Stimulated activated CD4-positive, alpha-beta T cell treated with anti-CD3 and anti-CD28 coated beads, TNF-alpha, amount 100 ng/mL, for 24 hours (primary cell): Measurements from ENCODE around the gene TBATA.
"Not testable (repeated sequence)": the region's sequence is repeated elsewhere in the genome, so short reads cannot be mapped to it uniquely, and the experiment has no call there.

Experiments
- DNase-seq, 3 experiments: peaks; one replicate each; pipeline ENCODE4 v3.0.0-alpha.2; 2020; ENCODE audit warnings: low read depth in 3 of 3

Gene TBATA

DNA sequence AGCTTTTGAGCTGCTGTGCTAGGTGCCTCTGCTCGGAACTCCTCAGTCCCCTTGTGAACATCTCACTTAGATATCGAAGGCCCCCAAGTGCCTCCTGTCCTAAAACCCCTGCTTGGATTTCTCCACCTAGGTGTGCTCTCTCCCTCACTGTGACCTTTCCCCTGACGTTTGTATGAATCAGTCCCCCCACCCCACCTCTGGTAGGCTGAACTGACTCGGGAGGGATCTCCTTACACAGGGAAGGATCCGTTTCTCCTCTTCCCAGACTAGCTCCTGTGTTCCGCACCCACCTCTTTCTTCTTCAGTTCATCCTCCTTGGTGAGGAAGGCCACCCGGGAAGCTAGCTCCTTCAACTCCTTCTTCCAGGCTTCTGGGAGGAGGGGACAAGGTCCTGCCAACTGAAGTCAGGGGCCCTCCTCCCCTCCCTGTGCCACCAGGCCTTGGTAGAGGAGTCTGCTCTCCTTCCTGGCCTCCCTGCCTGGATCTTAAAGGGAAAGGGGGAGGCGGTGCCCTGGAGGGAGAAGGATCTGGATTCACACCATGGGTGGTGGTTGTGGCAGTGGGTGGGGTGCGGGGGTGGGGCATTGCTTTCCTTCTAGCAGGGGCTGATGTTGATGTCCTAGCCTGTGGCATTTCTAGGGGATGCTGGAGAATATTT, 6.8 kb downstream of the TBATA start:
- DNase-seq = no peak

DNA sequence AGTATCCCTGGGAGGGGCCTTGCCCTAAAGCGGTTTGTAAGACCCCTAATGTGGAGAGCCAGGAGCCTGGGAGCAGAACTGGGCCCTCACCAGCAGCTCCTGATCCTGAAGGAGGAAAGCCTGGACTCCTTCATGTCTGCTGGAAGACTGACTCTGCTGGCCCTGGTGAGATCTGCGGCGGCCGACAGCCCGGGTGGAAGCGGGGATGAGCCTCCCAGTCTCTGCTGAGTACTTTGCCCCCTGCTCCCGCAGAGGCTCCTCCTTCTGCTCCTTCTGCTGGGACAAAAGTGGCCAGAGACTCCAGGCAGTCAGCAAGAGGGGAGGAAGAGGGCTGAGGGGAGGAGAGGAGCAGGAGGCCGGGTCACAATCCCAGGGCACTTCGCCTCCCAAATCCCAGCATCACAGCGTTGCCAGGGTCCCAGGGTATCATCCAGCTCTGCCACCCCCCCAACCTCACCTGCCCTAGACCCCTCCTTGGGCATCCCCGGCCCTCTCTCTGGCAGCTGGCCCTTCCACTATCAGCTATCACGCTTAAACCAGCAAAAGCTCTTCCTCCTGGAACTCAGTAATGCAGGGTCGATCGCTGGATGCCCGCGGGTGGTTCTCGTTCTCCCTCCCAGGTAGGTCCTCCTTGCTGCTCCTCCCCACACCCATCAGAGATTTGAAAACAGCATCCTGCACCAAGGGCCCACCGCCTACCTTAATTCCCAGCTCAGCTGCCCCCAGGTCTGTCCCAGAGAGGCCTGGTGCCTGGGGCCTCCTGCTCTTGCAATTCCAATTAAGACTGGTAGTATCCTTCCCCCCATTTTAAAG, 7.9 kb downstream of the TBATA start:
- no peak for DNase-seq

- DNase-seq = no peak
These were observed 8.6 kb downstream of the TBATA start for GRCh38 chr10:70776455-70777005.

DNA sequence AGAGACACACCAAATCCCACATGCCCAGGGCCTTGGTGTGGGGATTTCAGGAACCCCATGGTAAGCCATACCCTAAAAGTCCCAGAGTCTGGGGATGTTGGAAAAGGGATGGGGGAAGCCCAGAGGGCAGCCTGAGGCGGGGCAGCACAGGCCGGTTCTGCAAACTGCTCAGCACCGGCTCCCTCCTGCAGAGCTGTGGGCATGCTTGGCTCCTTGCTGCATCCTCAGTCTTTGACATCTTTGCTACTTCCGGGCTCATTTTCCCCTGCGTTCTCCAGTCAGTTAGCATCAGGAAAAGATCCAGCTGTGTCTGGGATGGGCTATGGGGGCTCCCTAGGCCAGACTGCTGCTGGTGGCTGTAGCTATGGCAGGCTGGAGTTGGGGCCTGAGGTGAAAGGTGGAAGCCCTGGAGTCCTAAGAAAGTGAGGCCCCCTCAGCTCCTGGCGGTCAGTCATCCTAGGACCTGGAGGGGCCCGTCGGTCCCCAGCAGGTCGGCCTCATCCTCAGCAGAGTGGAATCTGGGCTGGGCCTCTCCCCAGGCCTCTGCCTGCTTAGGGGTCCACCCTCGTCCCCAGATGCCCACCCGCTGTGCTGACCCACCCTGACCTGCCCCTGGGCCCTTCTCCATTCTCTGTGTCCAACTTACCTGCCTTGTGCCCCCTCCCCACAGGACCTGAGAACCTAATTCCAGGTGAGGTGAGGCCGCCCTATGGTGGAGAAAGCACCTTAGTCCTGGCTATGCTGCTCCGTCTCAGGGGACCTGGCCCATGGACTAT, 9.3 kb downstream of the TBATA start:
- no peak for DNase-seq

GRCh38 chr10:70774810-70775678, 10.1 kb downstream of the TBATA start:
- DNase-seq = no peak

DNA sequence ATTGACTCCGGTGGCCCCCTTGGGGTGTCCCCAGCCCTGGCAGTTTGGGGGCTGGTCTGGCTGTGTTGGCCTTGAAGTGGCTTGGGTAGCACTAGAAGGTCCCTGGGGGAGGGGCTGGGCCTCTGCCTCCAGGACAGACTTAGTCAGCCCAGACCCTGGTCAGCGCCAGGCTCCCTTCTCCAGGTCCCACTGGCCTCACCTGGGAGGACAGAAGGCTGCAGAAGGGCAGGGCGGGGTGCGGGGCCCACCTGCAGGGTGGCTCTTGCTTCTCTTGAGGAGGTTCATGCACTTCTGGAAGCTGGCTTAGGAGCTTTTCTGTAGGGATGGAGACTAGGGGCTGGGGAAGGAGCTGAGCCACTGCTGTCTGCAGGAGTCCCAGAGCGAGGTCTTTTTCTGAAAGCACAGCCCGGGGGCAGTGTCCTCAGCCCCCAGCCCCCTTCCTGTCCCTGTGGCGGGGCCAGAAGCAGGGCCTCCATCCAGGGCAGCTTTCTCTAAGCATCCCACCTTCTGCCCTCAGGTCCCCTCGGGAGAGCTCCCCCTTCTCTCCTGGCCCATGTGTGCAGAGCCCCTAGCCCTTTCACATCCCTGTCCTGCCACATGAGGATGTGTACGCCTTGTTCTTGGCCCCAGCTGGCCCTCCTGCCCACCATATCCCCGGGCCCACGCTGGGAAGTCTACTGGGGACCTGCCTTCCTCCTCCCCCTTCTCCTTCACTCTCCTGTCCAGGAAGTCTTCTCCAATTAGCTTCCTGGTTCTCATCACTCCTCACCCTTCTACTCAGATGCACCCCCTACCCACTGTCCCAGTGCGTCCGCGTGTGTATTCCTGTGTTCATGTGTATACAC, 11.0 kb downstream of the TBATA start:
- no peak for DNase-seq

DNA sequence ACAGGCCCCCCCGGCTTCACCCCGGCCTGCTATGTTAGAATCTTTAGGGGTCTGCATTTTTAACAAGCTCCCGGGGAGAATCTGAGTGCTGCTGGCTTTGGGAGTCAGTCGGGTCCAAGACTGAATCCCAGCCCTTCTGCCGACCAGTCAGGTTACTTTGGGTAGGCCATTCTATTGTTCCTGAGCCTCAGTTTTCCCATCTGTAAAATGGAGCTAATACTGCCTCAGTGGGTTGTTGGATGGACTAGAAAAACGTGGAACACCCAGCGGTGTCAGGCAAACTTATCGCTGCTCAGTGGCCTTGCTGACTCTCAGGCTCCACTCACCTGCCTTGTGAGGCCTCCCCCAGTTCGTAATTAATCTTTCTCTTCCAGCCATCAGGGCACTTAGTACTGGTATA, 11.7 kb downstream of the TBATA start:
- no peak for DNase-seq

- DNase-seq = no peak
These were observed 12.6 kb downstream of the TBATA start for GRCh38 chr10:70772627-70773026.

GRCh38 chr10:70771311-70772194, 13.6 kb downstream of the TBATA start:
- DNase-seq = no peak

- DNase-seq = not testable (repeated sequence)
These were observed 14.7 kb downstream of the TBATA start for GRCh38 chr10:70770516-70770915.

DNA sequence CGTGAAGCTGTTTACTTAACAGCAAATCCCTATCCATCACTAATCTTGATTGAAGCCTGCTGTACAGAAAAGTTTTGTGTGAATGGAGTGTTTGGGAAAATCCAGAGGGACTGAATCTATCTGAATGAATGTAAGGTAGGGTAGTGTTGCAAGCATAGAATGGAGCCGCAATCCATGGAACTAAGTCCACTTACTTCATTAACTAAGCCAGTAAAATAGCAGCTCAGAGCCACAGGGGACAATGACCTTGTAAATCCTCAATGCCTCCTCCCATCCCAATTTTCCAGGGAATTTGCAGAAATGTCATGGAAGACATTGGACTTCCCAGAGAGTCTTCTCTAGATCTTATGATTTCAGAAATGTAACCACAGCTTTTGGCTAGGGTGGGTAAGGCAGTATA, 15.2 kb downstream of the TBATA start:
- DNase-seq = no peak

- DNase-seq = no peak
These were observed 16.1 kb downstream of the TBATA start for GRCh38 chr10:70769121-70769520.

GRCh38 chr10:70768026-70768685, 17.0 kb downstream of the TBATA start:
- not testable (repeated sequence) for DNase-seq

- no peak for DNase-seq
These were observed 19.2 kb downstream of the TBATA start for GRCh38 chr10:70765794-70766594.

DNA sequence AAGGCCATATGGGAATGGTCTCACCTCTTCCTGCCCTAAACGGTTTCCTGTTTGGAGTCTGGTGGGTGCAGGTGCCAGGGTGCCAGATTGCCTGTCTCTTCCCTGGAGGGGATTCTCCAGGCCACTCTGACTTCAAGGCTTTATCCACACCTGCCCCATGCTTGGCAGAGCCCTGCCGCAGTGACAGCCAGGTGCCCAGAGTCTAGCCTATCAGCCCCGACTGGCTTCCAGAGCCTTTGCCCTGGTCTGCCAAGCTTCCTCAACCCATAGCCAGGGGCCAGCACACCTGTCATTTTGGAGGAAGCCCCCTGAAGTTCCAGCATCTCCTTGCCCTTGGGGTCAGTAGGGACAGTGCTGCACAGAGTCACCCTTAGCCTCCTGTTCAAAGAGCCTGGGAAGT, 21.6 kb downstream of the TBATA start:
- DNase-seq = no peak

DNA sequence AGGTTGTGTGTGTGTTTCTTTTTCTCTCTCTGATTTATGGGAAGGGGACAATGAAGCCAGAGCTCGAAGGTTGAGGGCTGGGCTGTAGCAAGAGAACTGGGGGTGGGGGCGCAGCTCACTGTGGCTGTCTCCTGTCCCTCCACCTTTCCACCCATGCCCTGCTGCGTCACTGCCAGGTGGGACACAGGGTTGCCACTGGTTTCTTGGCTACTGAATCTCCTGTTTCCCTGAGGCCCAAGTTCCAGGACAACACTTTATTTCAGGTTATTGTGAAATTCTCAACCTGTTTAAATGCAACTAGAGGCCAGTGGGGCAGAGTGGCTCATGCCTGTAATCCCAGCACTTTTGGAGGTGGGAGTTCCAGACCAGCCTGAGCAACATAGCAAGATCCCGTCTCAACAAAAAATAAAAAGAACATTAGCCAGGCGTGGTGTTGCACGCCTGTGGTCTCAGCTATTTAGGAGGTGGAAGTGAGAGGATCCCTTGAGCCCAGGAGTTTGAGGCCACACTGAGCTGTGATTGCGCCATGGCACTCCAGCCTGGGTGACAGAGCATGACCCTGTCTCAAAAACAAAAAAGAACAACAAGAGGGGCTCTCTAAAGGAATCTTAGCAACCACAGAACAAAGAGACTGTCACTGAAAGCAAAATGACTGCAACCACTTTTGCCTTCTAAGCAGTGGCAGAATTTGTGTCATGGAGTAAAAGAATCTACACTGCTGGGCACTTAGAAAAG, 22.6 kb downstream of the TBATA start:
- no peak for DNase-seq

GRCh38 chr10:70761727-70762350, 23.3 kb downstream of the TBATA start:
- DNase-seq = no peak
